Cerebellar nuclear complex (tissue), 1 donor: ENCODE results near the gene MCOLN1.
"Not testable (repeated sequence)": the region's sequence is repeated elsewhere in the genome, so short reads cannot be mapped to it uniquely, and the experiment has no call there.

Experiments
- DNase-seq, 2 experiments: peaks; one replicate each; lab custom pipeline; 2025; lab: John Stamatoyannopoulos, UW

The MCOLN1 gene

DNA sequence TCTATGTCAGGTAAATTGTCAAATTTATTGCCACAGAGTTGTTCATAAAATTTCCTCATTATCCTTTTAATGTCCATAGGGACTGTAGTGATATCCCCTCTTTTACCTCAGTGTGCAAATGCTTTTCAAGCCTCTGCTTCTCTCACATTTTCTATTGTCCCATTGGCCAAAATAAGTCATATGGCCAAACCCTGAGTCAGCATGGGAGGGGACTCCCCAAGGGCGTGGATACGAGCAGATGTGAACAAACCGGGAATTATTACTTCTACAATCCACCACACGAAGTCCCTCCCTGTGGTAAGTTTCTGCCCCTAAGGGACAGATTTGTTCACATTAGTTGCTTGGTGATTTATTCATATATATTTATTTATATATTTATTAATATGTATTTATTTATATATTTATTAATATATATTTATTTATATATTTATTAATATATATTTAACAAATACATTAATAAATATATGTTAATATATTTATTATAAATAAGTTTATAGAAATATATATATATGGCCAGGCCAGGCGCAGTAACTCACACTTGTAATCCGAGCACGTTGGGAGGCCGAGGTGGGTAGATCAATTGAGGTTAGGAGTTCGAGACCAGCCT is 53.1 kb downstream of the MCOLN1 start:
- no peak for DNase-seq

- not testable (repeated sequence) for DNase-seq
Measured at GRCh38 chr19:7577422-7577821, 55.0 kb downstream of the MCOLN1 start.

- no peak for DNase-seq
Measured at GRCh38 chr19:7578127-7578526, 55.7 kb downstream of the MCOLN1 start.

- DNase-seq = no peak
Measured at GRCh38 chr19:7579182-7579581, 56.8 kb downstream of the MCOLN1 start.

- no peak for DNase-seq
Measured at GRCh38 chr19:7582446-7582845, 60.0 kb downstream of the MCOLN1 start.
